Trophoblast cell (in vitro differentiated cells and primary cell): Measurements from ENCODE around the gene EXOSC5.
A peak's percentile ranks its signal among the peaks of the same experiment; 100 is the strongest.

Experiments
- DNase-seq, 2 donors: peaks; one replicate each; pipeline ENCODE4 v3.0.0-alpha.2; 2016
- H2AFZ ChIP-seq: 2 replicates; pipeline ENCODE4 v1.6.1; 2013; ENCODE audit warnings: low read length, moderate library complexity, mild to moderate bottlenecking; ENCODE audit not compliant: insufficient read depth, poor library complexity
- H2AK5ac ChIP-seq: 2 replicates; pipeline ENCODE4 v1.6.1; 2013; ENCODE audit warnings: mild to moderate bottlenecking, low read length
- H2BK120ac ChIP-seq: 2 replicates; pipeline ENCODE4 v1.6.1; 2013; ENCODE audit warnings: low read length, mild to moderate bottlenecking, moderate library complexity; ENCODE audit not compliant: insufficient read depth, poor library complexity
- H2BK12ac ChIP-seq: 2 replicates; pipeline ENCODE4 v1.6.1; 2013; ENCODE audit warnings: mild to moderate bottlenecking, low read length, moderate library complexity
- H2BK5ac ChIP-seq: 2 replicates; pipeline ENCODE4 v1.6.1; 2013; ENCODE audit warnings: low read length, low read depth, moderate library complexity, mild to moderate bottlenecking; ENCODE audit not compliant: poor library complexity
- H3K14ac ChIP-seq: 2 replicates; pipeline ENCODE4 v1.6.1; 2013; ENCODE audit warnings: mild to moderate bottlenecking, low read length
- H3K18ac ChIP-seq: 2 replicates; pipeline ENCODE4 v1.6.1; 2013; ENCODE audit warnings: mild to moderate bottlenecking, low read length
- H3K23ac ChIP-seq: 2 replicates; pipeline ENCODE4 v1.6.1; 2013; ENCODE audit warnings: low read length
- H3K27ac ChIP-seq: 2 replicates; pipeline ENCODE4 v1.5.1; 2013; ENCODE audit warnings: low read depth, mild to moderate bottlenecking, inconsistent platforms, low read length, moderate library complexity
- H3K27me3 ChIP-seq: 2 replicates; pipeline ENCODE4 v1.6.1; 2013; ENCODE audit warnings: inconsistent platforms, mild to moderate bottlenecking, low read length, moderate library complexity; ENCODE audit not compliant: insufficient read depth
- H3K36me3 ChIP-seq, 2 experiments: 1 replicate in 1 of 2; 2 replicates in 1 of 2; pipeline ENCODE4 v1.6.1; 2013; ENCODE audit warnings: low read length in 2 of 2, mild to moderate bottlenecking in 2 of 2, moderate library complexity in 1 of 2; ENCODE audit not compliant: insufficient read depth in 2 of 2, control insufficient read depth in 1 of 2
- H3K4ac ChIP-seq: 2 replicates; pipeline ENCODE4 v1.6.1; 2013; ENCODE audit warnings: low read depth, mild to moderate bottlenecking, low read length, moderate library complexity
- H3K4me1 ChIP-seq, 2 experiments: 1 replicate in 1 of 2; 2 replicates in 1 of 2; pipeline ENCODE4 v1.6.1; 2013; ENCODE audit warnings: low read length in 2 of 2, mild to moderate bottlenecking in 2 of 2, moderate library complexity in 1 of 2; ENCODE audit not compliant: insufficient read depth in 2 of 2, control insufficient read depth in 1 of 2
- H3K4me2 ChIP-seq: 2 replicates; pipeline ENCODE4 v1.6.1; 2013; ENCODE audit warnings: inconsistent platforms, mild to moderate bottlenecking, low read length, moderate library complexity
- H3K4me3 ChIP-seq: 2 replicates; pipeline ENCODE4 v1.5.1; 2013; ENCODE audit warnings: mild to moderate bottlenecking, low read depth, low read length, inconsistent platforms
- H3K79me1 ChIP-seq: one replicate; pipeline ENCODE4 v1.6.1; 2013; ENCODE audit warnings: low read length
- H3K79me2 ChIP-seq: 2 replicates; pipeline ENCODE4 v1.6.1; 2013; ENCODE audit warnings: low read length, mild to moderate bottlenecking; ENCODE audit not compliant: control insufficient read depth, insufficient read depth, poor library complexity
- H3K9ac ChIP-seq: 2 replicates; pipeline ENCODE4 v1.6.1; 2013; ENCODE audit warnings: mild to moderate bottlenecking, low read length
- H3K9me3 ChIP-seq: 2 replicates; pipeline ENCODE4 v1.6.1; 2013; ENCODE audit warnings: low read depth, mild to moderate bottlenecking, control low read depth, inconsistent platforms, low read length; ENCODE audit not compliant: insufficient read depth
- H4K12ac ChIP-seq: 2 replicates; pipeline ENCODE4 v1.6.1; 2013; ENCODE audit warnings: low read depth, mild to moderate bottlenecking, low read length, moderate library complexity
- H4K8ac ChIP-seq: 2 replicates; pipeline ENCODE4 v1.6.1; 2013; ENCODE audit warnings: low read depth, mild to moderate bottlenecking, low read length, moderate library complexity
- H4K91ac ChIP-seq: one replicate; pipeline ENCODE4 v1.6.1; 2013; ENCODE audit warnings: low read depth, mild to moderate bottlenecking, low read length, moderate library complexity
- WGBS: extraction: QIAGEN DNeasy Blood & Tissue Kit; methylation state at CpG from one replicate; pipeline ENCODE4 v1.1.7; 2013; ENCODE audit warnings: missing lambda C conversion rate; ENCODE audit not compliant: insufficient read length, insufficient coverage; ENCODE audit errors: extremely low coverage; 5-methylcytosine and 5-hydroxymethylcytosine counted together

EXOSC5 gene

DNA sequence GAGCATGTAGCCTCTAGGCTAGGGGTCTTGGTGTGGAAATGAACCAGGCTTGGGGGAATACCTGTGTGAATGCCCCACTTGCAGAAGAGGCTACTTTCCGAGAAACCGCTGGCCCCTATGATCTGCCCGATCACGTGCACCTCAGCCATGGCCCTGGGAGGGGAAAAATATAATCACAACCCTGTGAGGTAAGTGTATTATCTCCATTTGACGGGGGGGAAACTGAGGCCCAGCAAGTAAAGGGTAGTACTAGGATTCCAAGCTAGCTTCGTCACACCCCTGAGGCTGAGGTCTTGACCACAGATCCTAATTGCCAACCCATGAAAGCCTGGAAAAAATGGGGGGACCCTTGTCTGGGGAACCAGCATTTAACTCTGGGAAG is 33.8 kb downstream of the EXOSC5 start:
- WGBS = no CpG with 5 or more reads among the region's 6 CpGs
- no peak overlapping the region for H3K27ac ChIP-seq
- no peaks in the 10 kb centered on the region for H3K36me3 ChIP-seq
- no peak overlapping the region for H2BK12ac ChIP-seq
- peak overlapping the region; percentile 90 for H2AFZ ChIP-seq
- peaks cover 2% of the 10 kb centered on the region for H3K79me2 ChIP-seq
- peak overlapping the region; percentile 87 for H4K8ac ChIP-seq
- no peaks in the 10 kb centered on the region for H3K27me3 ChIP-seq
- H2AK5ac ChIP-seq = peak overlapping the region; percentile 11
- no peak for DNase-seq
- peak overlapping the region; percentile 83 for H3K4me2 ChIP-seq
- H2BK5ac ChIP-seq = no peak overlapping the region
- H3K23ac ChIP-seq = no peak overlapping the region
- H3K79me1 ChIP-seq = peaks cover 8% of the 10 kb centered on the region
- peak overlapping the region; percentile 9 for H4K12ac ChIP-seq
- H3K9me3 ChIP-seq = no peaks in the 10 kb centered on the region
- H3K4ac ChIP-seq = no peak overlapping the region
- peak overlapping the region; percentile 55 for H3K14ac ChIP-seq
- H3K4me1 ChIP-seq = peaks cover 4 to 6% of the 10 kb centered on the region in 2 experiments
- H3K9ac ChIP-seq = peak overlapping the region; percentile 36
- peak overlapping the region; percentile 56 for H3K4me3 ChIP-seq
- H4K91ac ChIP-seq = peak overlapping the region; percentile 75
- H2BK120ac ChIP-seq = peak overlapping the region; percentile 21
- peak overlapping the region; percentile 28 for H3K18ac ChIP-seq

- Histone ChIP-seq H3K4me3 (no peak overlapping the region), H2AK5ac (no peak overlapping the region), H3K4me1 (peaks cover 4 to 6% of the 10 kb centered on the region in 2 experiments), H3K79me1 (peaks cover 8% of the 10 kb centered on the region), H3K23ac (no peak overlapping the region), H2BK120ac (no peak overlapping the region), H3K27ac (no peak overlapping the region), H3K4ac (no peak overlapping the region), H3K18ac (no peak overlapping the region), H4K12ac (no peak overlapping the region), H2BK5ac (no peak overlapping the region), H2BK12ac (no peak overlapping the region), H2AFZ (no peak overlapping the region), H4K91ac (no peak overlapping the region), H3K4me2 (no peak overlapping the region), H3K14ac (no peak overlapping the region), H3K79me2 (peaks cover 2% of the 10 kb centered on the region), H3K36me3 (no peaks in the 10 kb centered on the region), H3K27me3 (no peaks in the 10 kb centered on the region), H3K9me3 (peaks cover 1% of the 10 kb centered on the region), H3K9ac (no peak overlapping the region), H4K8ac (no peak overlapping the region)
- WGBS = no CpG with 5 or more reads among the region's 10 CpGs
- DNase-seq = peak; percentile 61 to 78
Observed at GRCh38 chr19:41362143-41362847, 34.9 kb downstream of the EXOSC5 start.

DNA sequence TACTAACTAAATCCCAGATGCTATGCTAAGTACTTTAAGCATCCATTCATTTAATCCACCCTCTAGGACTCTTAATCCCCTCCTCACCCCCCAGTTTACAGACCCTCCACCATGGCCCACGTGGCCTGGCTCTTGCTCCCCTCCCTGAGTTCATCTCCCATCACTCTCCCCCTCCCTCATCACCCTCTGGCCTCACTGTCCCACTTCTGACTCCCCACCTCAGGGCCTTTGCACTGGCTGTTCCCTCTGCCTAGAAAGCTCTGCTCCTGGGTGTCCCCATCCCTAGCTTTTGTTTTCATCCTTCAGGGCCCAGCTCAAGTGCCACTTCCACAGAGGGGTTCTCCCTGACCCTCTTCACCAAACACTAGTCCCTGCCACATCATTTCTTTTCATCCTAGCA is 37.4 kb downstream of the EXOSC5 start:
- Histone ChIP-seq H3K9ac (no peak overlapping the region), H3K79me1 (peaks cover 8% of the 10 kb centered on the region), H2BK5ac (no peak overlapping the region), H3K4me2 (no peak overlapping the region), H2AK5ac (no peak overlapping the region), H3K4ac (no peak overlapping the region), H3K27me3 (no peaks in the 10 kb centered on the region), H4K12ac (no peak overlapping the region), H3K23ac (no peak overlapping the region), H3K9me3 (peaks cover 1% of the 10 kb centered on the region), H3K18ac (no peak overlapping the region), H4K8ac (no peak overlapping the region), H4K91ac (no peak overlapping the region), H2BK12ac (no peak overlapping the region), H3K36me3 (no peaks in the 10 kb centered on the region), H3K27ac (no peak overlapping the region), H2BK120ac (no peak overlapping the region), H3K4me1 (peaks cover 4% of the 10 kb centered on the region in 2 experiments), H3K4me3 (no peak overlapping the region), H2AFZ (no peak overlapping the region), H3K14ac (no peak overlapping the region), H3K79me2 (peaks cover 2% of the 10 kb centered on the region)
- DNase-seq = no peak
- no CpG with 5 or more reads among the region's 1 CpG for WGBS

GRCh38 chr19:41357746-41358145 is 39.4 kb downstream of the EXOSC5 start:
- Histone ChIP-seq H3K14ac (no peak overlapping the region), H3K79me1 (peaks cover 12% of the 10 kb centered on the region), H3K9me3 (peaks cover 2% of the 10 kb centered on the region), H3K79me2 (peaks cover 7% of the 10 kb centered on the region), H3K23ac (no peak overlapping the region), H2AK5ac (no peak overlapping the region), H2BK120ac (no peak overlapping the region), H4K8ac (no peak overlapping the region), H2BK5ac (no peak overlapping the region), H4K12ac (no peak overlapping the region), H3K4me1 (peaks cover 0 to 2% of the 10 kb centered on the region in 2 experiments), H2AFZ (no peak overlapping the region), H3K4me3 (no peak overlapping the region), H3K27ac (no peak overlapping the region), H3K9ac (peak overlapping the region; percentile 60), H3K18ac (no peak overlapping the region), H4K91ac (no peak overlapping the region), H3K4me2 (no peak overlapping the region), H3K4ac (no peak overlapping the region), H2BK12ac (no peak overlapping the region), H3K27me3 (peaks cover 1% of the 10 kb centered on the region), H3K36me3 (no peaks in the 10 kb centered on the region)
- no peak for DNase-seq
- WGBS = no CpG with 5 or more reads among the region's 13 CpGs
